ENCODE results near the gene DRGX.

The DRGX gene

DNA sequence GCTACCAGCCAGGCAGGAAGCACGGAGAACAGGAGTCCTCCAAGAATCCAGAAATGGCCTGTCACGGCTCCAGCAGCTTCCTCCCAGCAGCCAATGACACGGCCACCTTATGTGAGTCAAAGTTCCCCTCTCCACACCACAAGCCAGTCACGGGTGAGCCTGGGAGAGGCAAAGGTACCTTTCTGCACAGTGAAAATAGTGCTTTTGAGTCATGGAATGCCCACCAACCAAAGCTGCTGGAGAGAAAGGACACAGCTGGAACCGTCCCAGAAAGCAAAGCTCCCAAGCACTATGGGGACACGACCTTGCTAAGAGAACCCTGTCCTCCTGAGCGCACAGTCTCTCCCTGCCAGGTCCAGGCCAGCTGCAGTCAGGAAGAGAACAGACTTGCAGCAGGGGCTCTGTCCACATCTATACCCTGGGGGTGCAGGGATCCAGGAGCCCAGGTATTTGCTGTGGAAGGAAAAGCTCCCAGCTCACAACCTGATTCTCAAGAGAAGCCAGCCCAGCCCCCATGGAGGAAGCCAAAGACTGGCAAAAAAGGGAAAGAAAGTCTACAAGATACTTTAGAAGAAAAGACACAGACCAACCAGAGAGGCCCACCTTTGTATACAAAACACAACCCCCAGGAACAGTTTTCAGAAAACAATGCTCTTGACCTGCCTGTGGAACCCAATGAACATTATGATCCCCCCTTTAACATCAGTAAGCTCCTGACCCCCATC lies 72.6 kb downstream of the DRGX start:
- in situ Hi-C loops (cut with HindIII; ENCODE audit: low sequenced_read_pairs) = no loop called here

DNA sequence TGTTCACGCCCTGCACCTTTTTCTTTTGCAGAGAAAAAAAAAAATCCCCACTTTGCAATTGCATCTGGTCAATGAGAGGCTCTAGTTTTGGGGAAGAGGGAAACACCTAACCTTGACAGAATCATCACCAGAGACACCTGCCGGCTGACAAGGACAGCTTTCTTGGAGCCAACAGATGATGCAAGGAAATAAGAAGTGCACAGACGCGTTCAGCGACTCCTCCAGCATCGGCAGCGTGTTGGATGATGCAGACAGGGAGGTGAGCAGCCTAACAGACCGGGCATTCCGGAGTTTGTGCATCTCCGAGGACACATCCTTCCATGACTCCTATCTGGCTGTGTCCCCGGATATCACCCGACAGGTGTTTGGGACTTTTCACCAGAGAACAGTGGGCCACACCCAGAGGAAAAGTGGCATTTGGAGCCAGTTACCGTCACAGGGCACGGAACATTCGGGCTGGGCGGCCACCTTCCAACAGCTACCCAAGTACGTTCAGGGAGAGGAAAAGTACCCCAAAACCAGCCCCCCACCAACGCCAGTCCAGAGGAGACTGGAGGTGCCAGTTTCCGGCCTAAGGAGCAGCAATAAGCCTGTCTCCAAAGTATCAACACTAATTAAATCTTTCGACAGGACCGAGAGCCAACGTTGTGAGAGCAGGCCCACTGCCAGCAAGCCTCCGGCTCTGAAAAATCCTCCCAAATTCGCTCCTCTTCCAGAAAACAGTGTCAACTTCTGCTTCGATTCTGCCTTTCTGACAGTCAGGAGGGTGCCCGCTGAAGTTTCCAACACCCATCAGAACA lies 73.3 kb downstream of the DRGX start:
- in situ Hi-C loops (cut with HindIII; ENCODE audit: low sequenced_read_pairs) = no loop called here

DNA sequence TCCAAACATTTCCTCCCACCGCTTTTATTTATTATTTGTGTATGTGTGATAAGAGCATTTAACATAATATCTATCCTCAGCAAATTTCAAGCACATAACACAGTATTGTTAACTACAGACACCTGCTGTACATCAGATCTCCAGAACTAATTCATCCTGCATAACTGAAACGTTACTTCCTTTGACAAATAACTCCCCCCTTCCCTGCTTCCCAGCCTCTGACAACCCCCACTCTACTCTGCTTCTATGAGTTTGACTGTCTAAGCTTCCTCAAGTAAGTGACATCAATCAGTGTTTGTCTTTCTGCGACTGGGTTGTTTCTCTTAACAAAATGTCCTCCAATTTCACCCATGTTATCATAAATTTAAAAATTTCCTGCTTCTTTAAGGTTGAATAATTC lies 74.9 kb downstream of the DRGX start:
- in situ Hi-C loops (cut with HindIII; ENCODE audit: low sequenced_read_pairs) = no loop called here

DNA sequence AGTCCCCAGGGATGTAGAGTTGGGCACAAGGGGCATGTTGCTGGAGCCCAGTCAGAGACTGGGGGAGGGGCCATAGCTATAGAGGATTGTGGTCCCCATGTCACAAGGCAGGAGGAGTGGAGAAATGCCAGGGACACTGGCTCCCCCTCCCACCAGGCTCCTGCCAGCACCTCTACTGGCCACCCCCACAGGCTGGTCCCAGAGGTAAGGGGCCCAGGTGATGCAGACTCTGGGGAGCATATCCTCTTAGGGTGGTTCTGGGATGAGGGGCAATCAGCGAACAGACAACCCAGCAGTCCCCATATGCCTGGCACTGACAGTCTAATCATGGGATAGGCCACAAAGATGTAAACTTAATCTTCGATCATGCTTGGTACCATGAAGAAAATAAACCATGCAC lies 75.7 kb downstream of the DRGX start:
- in situ Hi-C loops (cut with HindIII; ENCODE audit: low sequenced_read_pairs) = no loop called here

DNA sequence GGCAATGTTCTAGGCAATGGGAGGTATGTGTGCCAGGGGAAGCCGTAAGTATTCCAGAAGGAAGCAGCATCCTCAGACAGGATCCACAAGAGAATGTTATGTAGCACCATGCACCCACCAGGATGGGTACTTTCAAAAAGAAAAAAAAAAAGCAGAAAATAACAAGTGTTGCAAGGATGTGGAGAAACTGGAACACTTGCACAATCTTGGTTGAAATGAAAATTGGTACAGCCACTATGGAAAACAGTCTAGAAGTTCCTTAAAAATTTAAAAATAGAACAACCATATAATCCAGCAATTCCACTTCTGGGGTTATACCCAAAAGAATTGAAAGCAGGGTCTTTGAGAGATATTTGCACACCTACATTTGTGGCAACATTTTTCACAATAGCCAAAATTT lies 76.7 kb downstream of the DRGX start:
- in situ Hi-C loops (cut with HindIII; ENCODE audit: low sequenced_read_pairs) = no loop called here

DNA sequence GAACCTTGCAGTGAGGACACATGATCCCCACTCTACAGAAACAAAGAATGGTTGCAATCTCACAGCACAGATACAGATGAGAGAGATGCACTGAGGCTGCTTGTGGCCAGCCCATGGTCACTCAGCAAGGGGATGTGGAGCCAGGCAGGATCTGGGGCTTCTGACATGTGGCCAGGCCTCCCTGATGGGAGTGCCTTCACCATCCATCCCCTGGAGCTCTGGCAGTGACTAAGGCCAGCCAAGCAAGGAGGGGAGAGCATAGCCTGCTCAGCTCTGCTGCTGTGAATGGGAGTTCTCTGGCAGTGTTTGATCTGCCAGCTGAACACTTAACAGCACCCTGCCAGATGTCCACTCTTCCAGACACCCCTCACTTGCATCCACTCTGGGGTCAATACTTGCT lies 77.1 kb downstream of the DRGX start:
- in situ Hi-C loops (cut with HindIII; ENCODE audit: low sequenced_read_pairs) = no loop called here

DNA sequence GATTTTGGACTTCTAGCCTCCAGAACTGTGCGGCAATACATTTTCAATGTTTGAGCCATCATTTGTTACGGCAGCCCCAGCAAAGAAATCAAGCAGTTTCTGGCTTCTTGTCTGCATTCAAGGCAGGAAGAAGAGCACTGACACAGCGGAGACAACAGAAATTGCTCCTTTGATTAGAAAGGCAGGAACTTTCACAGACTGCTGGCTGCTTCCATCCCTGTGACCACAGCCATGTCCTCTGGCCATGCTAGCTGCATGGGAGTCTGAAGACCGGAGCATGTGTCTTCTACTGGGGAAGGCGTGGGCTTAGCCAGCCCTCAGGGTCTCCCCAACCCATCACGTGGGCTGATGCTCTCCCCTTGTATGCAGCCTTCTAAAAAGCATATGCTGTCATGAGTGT lies 77.9 kb downstream of the DRGX start:
- in situ Hi-C loops (cut with HindIII; ENCODE audit: low sequenced_read_pairs) = no loop called here

DNA sequence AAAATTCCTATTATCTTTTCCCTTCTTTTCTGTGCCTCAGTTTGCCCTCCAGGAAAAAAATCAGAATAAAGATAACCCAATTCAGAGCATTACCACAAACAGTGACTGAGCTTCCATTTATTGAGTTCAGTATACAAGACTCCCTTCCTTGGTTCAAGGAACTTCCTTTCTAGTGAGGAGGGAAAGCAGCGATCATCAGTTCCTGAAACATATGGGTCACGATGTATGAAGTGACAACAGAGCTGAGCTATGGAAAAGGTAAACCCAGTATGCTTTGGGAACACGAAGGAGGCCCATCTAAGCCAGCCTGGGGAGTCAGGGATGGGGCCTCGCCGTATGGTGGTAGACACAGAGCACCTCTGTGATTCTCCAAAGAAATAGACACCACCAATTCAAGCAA lies 81.1 kb downstream of the DRGX start:
- in situ Hi-C loops (cut with HindIII; ENCODE audit: low sequenced_read_pairs) = no loop called here

Measured in DLD1 (cell line).